GM18499 (cell line): Measurements from ENCODE around the gene RNF123.
"Not testable (repeated sequence)": the region's sequence is repeated elsewhere in the genome, so short reads cannot be mapped to it uniquely, and the experiment has no call there.

ENCODE experiments used
- ATAC-seq: cut with Tn5 transposase; IDR thresholded peaks from one replicate; pipeline ENCODE4 v1.9.1; 2021; ENCODE audit warnings: moderate number of reproducible peaks; ENCODE audit not compliant: insufficient read depth, unreplicated experiment

Gene RNF123

GRCh38 chr3:49674497-49674983 lies 14.8 kb upstream of the RNF123 start:
- peak; percentile 16 for ATAC-seq

DNA sequence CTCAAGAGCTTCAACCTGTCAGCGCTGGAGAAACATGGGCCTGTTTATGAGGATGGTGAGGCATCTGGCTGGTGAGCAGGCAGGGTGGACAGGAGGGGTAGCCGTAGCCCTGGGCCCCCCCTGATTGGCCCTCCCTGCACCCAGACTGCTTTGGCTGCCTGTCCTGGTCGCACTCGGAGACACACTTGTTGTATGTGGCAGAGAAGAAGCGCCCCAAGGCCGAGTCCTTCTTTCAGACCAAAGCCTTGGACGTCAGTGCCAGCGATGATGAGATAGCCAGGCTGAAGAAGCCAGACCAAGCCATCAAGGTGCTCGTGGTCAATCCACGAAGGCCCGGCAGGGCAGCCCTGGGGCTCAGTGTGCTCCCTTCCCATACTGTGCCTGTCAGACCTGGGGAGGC lies 13.4 kb upstream of the RNF123 start:
- ATAC-seq = no peak

DNA sequence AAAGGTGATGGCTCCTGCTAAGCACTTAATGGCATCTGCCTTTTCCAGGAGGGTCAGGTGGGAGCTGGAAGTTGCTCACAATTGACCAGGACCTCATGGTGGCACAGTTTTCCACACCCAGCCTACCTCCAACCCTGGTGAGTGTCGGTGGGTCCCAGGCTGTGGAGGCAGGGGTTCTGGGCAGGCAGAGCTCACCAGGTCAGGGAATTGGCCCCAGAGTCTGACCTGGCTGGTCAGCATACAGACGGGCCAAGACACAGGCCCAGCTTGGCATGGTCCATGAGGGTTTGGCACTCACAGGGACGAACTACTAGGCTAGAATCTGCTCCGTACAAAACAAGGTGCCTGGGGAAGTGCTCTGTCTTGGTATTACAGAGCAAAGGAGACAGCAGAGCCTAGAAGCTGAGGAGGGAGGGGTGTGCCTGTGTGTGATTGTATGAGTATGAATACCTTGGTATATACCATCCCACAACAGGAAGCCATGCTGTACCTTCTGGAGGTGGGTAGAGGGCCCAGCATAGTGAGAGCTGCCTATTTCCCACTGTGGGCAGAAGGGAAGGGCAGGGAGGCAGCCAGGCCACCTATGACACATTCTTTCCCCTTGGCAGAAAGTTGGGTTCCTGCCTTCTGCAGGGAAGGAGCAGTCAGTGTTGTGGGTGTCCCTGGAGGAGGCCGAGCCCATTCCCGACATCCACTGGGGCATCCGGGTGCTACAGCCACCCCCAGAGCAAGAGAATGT lies 8.7 kb upstream of the RNF123 start:
- ATAC-seq = no peak

GRCh38 chr3:49681232-49681522 lies 8.2 kb upstream of the RNF123 start:
- no peak for ATAC-seq

DNA sequence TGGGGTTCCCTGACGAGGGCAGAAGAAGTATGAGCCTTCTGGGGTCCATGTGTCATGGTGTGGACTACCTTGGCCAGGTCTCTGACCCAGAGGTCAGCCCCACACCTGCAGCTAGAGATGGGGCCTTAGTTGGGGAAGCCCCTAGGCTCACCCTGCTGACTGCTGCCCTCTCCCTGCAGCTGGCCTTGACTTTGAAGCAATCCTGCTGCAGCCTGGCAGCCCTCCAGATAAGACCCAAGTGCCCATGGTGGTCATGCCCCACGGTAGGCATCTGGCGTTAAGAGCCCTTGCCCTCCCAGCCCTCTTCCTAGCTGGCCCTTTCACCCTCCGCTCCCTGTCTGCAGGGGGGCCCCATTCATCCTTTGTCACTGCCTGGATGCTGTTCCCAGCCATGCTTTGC lies 7.8 kb upstream of the RNF123 start:
- no peak for ATAC-seq

DNA sequence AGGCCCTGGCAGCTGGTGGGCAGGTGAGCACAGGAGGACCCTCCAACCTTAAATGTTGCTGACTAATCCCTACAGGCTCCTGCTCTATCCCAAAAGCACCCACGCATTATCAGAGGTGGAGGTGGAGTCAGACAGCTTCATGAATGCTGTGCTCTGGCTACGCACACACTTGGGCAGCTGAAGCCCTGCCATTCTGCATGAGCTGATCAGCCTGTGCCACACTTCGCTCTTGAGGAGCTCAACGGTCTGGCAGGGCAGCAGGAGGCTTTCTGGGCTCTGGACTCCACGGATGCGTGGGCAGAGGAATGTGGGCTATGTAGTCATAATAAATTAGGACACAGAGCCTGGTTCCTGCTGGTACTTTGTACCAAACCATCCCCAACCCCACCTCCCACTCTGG lies 6.2 kb upstream of the RNF123 start:
- no peak for ATAC-seq

DNA sequence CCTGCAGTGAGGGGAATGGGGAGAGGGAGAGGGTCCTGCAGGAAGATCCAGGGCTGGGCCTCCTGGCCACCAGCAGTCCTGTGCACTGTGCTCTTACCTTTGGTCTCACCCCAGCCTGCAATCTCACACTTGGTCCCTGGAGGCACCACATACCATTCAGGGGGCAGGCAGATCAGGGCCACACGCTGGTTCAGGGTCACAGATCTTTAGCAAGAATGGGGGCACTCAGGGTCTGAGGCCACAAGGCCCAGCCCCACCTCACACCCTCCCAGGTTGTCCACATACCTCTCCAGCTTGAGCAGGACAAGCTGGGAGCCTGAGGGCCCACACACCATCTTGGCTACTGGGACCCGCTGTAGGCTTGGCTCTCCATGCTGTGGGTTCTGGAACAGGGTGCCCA lies 4.9 kb upstream of the RNF123 start:
- ATAC-seq = not testable (repeated sequence)

DNA sequence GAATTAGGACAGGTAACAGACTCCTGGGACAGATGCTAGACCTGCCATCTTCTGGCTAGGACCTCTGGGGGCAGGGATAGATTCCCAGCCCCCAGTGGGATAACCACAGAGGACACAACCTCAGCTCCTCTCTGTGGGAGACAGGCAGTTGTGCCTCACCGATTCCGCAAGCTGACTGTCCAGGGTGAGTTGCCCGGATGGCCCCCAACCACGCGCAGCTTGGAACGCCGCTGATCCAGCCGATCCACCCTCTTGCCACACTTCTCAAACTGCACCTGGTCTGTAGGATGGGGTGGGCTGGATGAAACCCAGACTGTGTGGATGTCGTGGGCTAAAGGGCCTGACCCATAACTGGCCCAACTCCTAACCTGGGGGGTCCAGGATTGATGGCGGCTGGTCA lies 4.3 kb upstream of the RNF123 start:
- not testable (repeated sequence) for ATAC-seq

- ATAC-seq = not testable (repeated sequence)
Measured at GRCh38 chr3:49685846-49686245, 3.5 kb upstream of the RNF123 start.

DNA sequence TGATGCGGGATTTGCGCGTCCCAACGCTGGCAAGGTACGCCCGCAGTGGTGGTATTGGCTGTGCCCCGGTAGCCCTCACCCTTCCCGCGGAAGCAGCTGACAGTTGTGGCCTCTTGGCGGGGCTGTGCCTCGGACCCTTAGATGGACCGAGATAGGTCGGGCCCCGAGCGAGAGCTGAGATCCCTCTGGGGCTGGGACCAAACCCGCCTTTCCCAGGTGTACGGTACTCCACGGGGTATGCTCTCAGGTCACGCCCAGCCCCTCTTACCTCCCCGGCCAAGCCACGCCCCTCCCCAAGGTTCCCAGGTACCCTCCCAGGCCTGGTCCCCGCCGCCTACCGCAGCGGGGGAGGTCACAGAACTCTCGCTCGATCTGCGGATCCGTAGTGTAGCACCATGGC lies 3.0 kb upstream of the RNF123 start:
- not testable (repeated sequence) for ATAC-seq

DNA sequence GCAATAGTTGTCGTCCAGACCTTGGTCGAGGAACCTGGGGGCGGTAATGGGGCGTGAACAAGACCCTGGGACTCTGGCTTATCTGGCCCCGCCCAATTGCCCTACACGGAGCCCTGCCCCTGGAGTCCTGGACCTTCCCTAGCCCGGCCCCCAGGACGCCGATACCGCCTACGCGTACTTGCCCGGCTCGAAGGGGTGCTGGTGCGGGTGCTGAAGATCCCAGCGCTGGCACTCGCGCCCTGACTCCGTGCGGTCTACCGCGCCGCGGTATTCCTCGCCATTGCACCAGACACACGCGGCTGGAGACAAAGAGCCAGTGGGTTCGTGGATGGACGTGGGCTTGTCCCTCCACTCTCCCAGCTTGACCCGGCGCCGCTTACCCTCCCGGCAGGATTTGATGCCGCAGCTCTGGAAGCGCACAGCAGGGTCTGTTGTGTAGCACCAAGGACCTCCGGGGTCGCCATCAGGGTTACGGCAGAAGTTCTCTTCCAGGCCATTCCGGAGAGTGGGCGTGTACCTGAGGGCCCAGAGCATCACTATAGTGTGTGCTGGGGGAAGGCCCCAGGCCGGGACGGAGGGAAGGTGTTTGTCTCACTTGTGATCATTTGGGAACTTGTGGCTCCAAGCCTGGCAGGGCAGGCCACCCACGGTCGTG lies 2.5 kb upstream of the RNF123 start:
- ATAC-seq = not testable (repeated sequence)

DNA sequence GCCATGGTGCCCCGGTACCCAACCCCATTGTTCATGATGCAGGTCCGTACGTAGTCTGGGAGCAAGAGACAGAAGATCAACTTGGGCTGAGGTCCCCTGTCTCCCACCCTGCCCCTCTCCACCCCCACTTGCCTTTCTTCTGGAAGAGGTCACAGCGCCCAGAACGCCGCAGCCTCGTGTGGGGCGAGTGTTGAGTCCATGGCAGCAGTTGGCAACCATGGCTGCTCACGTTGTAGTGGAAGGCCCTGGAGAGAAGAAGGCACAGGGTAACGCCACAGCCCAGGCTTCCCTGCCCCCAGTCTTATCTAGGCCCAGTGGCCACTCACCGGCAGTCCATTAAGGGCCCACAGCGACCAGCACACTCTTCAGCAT lies 1.9 kb upstream of the RNF123 start:
- ATAC-seq = not testable (repeated sequence)

DNA sequence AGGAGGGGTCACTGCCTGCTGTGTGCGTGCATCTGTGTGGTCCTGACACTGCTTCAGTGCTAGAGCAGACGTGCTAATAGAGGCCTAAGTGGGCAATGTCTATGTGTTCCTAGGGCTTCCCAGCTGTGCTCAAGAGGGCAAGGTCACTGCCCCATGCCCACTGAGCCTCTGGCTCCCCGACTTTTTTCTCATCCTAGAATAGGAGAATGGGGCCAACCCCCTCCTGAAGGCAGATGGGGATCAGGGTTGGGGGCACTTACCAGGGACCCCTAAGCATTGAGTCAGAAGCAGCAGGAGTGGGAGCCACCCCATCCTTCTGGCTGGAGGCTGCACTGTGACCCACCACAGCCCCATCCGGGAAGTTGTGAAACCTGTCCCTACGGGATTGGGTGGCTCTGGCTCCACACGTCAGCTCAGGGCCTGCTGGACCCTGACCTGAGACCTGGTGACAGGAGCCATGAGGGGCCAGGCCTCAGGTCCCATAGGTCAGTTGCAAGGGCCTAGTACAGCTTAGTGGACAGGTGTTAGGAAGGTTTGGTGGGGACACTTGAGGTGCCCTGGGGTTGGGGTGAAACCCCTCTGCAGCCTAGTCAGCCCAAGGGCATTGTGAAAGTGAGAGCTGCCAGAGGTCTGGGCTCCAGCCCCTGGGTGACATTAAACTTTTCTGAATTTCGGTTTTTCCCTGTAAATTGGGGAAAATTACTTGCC lies 865 bp upstream of the RNF123 start:
- not testable (repeated sequence) for ATAC-seq

- not testable (repeated sequence) for ATAC-seq
Measured at GRCh38 chr3:49689908-49690624, 709 bp downstream of the RNF123 start.

DNA sequence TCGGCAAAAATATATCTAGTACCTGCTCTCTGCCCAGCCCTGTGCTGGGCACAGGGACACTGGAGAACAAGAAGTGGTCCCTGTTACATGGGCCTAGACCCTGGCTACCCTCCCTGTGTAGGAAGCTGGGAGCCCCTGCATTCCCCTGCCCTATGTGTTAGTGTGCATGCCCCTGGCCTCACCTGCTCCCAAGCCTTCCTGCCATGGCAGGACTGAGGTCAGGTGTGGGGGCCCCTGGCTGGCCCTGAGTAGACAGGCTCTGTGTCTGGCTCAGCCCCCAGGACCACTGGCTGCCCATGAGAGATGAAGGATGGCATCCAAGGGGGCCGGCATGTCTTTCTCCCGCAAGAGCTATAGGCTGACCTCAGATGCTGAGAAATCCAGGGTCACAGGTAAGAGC lies 1.5 kb downstream of the RNF123 start:
- ATAC-seq = not testable (repeated sequence)

DNA sequence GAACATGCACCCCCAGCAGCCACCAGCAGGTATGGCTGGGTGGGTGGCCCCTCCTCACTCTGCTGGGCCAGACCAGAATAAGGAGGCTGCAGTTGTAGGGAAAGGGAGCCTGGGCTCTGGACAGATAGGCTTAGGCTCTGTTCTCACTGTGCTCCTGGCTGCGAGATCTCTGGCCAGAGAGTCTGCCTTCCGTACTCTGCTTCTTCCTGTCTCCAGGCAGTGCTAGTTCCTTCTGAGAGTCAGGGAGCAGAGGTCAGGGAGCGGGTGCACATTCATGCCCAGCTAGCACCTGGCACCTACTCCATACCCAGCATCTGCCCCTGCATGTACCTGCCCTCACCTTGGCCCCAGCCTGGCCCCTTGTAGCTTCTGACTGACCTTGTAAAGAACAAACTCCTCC lies 2.1 kb downstream of the RNF123 start:
- not testable (repeated sequence) for ATAC-seq

- not testable (repeated sequence) for ATAC-seq
Measured at GRCh38 chr3:49694409-49695070, 5.2 kb downstream of the RNF123 start.

DNA sequence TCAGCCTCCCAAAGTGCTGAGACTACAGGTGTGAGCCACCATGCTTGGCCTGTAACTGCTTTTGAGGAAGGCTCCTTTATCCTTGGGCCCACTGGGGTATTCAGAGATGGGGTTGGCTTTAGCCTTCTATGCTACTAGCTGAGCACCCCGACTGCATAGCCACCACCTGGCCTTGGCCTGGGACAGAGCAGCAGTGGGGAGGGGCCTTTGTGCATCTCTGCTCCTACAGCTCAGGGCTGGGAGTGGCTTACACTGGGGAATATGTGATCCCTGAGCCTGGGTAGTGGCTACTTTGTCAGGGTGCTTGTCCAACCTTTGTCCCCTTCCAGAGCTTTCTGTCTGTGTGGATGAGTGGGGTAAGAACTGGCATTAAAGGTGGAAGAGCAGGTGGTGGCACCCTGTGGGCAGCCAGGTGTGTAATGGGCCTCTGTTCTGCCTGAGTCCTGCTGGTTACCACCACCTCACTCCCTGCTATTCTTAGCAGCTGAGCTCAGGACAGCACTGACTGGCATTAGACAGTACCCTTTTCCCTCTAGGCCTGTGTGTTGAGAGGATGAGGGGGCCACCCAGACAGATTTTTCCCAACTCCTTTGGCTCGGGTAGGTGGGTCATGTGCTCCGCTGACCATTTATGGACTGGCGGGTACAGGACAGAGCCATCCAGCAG lies 6.1 kb downstream of the RNF123 start:
- ATAC-seq = not testable (repeated sequence)

DNA sequence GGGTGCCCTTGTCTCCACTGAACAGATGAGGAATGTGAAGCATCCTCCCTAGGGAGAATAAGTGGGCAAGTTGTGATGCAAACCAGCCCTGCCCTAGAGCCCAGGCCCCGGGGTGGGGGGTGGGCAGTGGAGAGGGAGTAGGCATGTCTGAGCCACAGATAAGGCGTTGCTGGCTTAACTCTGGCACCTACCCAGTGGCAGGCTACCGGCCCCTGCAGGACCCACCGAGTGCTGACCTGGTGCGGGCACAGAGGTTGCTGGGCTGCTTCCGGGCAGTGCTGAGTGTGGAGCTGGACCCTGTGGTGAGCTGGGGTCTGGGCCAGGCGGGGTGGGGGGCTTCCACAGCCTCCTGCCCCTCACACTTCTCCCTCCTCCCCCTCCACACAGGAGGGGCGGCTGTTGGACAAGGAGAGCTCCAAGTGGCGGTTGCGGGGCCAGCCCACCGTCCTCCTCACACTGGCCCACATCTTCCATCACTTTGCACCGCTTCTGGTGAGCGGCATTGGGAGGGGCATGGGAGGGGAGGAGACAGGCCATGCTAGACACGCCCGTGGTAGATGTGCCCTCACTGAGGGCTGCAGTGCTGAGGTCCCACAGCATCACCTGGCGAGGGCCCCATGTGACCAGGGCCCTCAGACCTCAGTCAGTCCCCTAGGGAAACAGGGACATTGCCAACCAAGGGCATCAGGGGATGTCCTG lies 10.1 kb downstream of the RNF123 start:
- ATAC-seq = no peak
